Right lobe of liver (tissue), 4 donors: ENCODE measurements around the gene THADA.
"Not testable (repeated sequence)": the region's sequence is repeated elsewhere in the genome, so short reads cannot be mapped to it uniquely, and the experiment has no call there.

Experiments used
- CTCF ChIP-seq, 4 donors: fragments of 200-600 bp in 3 of 4; fragments of 450-650 bp in 1 of 4; IDR thresholded peaks; one replicate each; pipeline versions ENCODE4 v1.5.1 to v1.8.0; 2016 to 2022; ENCODE audit warnings: antibody characterized with exemption in 4 of 4, mild to moderate bottlenecking in 2 of 4
- POLR2A ChIP-seq: fragments of 450-650 bp; IDR thresholded peaks from one replicate; pipeline ENCODE4 v1.6.1; 2017; ENCODE audit warnings: antibody characterized with exemption, mild to moderate bottlenecking
- donor health status: DM: no; HTN: no; CAD: no.
- donor health status: DM: no; HTN: no; CAD: no.
- donor health status: DM: no; HTN: yes; CAD: no.

- TF ChIP-seq CTCF (IDR thresholded peaks at IDR 0.05); POLR2A: not testable (repeated sequence)
Observed at GRCh38 chr2:43297740-43298139, 298.1 kb downstream of the THADA start.
